HG03575 (cell line): ENCODE measurements around the gene C16orf46.

Experiments
- ATAC-seq: cut with Tn5 transposase; IDR thresholded peaks from one replicate; pipeline ENCODE4 v1.9.1; 2021; ENCODE audit not compliant: unreplicated experiment, insufficient number of reproducible peaks, low FRiP score; ENCODE audit errors: extremely low read depth

The C16orf46 gene

GRCh38 chr16:81035398-81035974 is 41.6 kb downstream of the C16orf46 start, which contains the start of gene ATMIN:
TSS of gene ATMIN (plus strand) at chr16:81035842. CDS start at chr16:81035871, 29 bp downstream.
- no peak for ATAC-seq

- no peak for ATAC-seq
Observed at GRCh38 chr16:81029930-81030604, 47.0 kb downstream of the C16orf46 start.

GRCh38 chr16:81026429-81026828 is 50.6 kb downstream of the C16orf46 start:
- no peak for ATAC-seq

GRCh38 chr16:81018496-81018895 is 58.5 kb downstream of the C16orf46 start:
- ATAC-seq: no peak

- no peak for ATAC-seq
Observed at GRCh38 chr16:81014672-81015071, 62.4 kb downstream of the C16orf46 start.

GRCh38 chr16:81012974-81013373 is 64.1 kb downstream of the C16orf46 start:
- no peak for ATAC-seq
